OCI-LY7 (cell line): ENCODE data around the gene MGST3. TPM values are rescaled to one million over a fixed set of nuclear protein-coding genes. Genes with fewer than 3 reads are reported as not detected.

Source experiments
- BruUV-seq: library from RNA; stranded (reverse); fragments of 400-500 nt; replicated peaks from 2 replicates; lab custom pipeline; 2021; lab: Mats Ljungman, UMichigan
- CTCF ChIA-PET: fragments of 300-600 bp; sonication (Branson Sonifier 250); formaldehyde crosslinking; loops from one replicate; lab custom pipeline; 2022; ENCODE audit warnings: antibody characterized with exemption; ENCODE audit not compliant: unreplicated experiment; lab: Charles Lee
- POLR2A ChIA-PET: fragments of 300-600 bp; sonication (Branson Sonifier 250); formaldehyde crosslinking; loops from one replicate; lab custom pipeline; 2022; ENCODE audit warnings: antibody characterized with exemption; lab: Charles Lee
- DNase-seq: peaks from one replicate; pipeline ENCODE4 v3.0.0-alpha.2; 2015; ENCODE audit warnings: low spot score
- H2AFZ ChIP-seq: fragments of 200-600 bp; sonication (generic), shearing (Covaris generic); 2 replicates; pipeline ENCODE4 v1.6.1; 2014; ENCODE audit warnings: mild to moderate bottlenecking, antibody characterized with exemption, low read length, moderate library complexity
- H3K27ac ChIP-seq: fragments of 200-600 bp; sonication (generic); 2 replicates; pipeline ENCODE4 v1.5.1; 2014; ENCODE audit warnings: mixed run types, low read depth, mild to moderate bottlenecking, moderate library complexity, low read length, inconsistent platforms; ENCODE audit not compliant: poor library complexity, severe bottlenecking
- H3K36me3 ChIP-seq: fragments of 200-600 bp; sonication (generic); 2 replicates; pipeline ENCODE4 v1.6.1; 2014; ENCODE audit warnings: mild to moderate bottlenecking, antibody characterized with exemption, low read length, moderate library complexity, mixed read lengths; ENCODE audit not compliant: insufficient read depth
- H3K4me1 ChIP-seq: fragments of 200-600 bp; sonication (generic); 2 replicates; pipeline ENCODE4 v1.5.1; 2014; ENCODE audit warnings: mild to moderate bottlenecking, low read length; ENCODE audit not compliant: insufficient read depth, poor library complexity, severe bottlenecking
- H3K4me2 ChIP-seq: fragments of 200-600 bp; sonication (generic); 2 replicates; pipeline ENCODE4 v1.6.1; 2014; ENCODE audit warnings: mild to moderate bottlenecking, low read length
- H3K4me3 ChIP-seq: fragments of 200-600 bp; sonication (generic); 2 replicates; pipeline ENCODE4 v1.5.1; 2014; ENCODE audit warnings: mild to moderate bottlenecking, low read depth, low read length; ENCODE audit not compliant: poor library complexity, severe bottlenecking
- H3K79me2 ChIP-seq: fragments of 200-600 bp; sonication (generic); 2 replicates; pipeline ENCODE4 v1.6.1; 2016; ENCODE audit warnings: low read depth, mild to moderate bottlenecking, low read length, moderate library complexity, mixed read lengths; ENCODE audit not compliant: insufficient read depth
- H3K9me2 ChIP-seq: fragments of 200-600 bp; sonication (generic); 2 replicates; pipeline ENCODE4 v1.6.1; 2016; ENCODE audit warnings: mild to moderate bottlenecking, low read length, mixed read lengths; ENCODE audit not compliant: insufficient read depth
- H3K9me3 ChIP-seq: fragments of 200-600 bp; sonication (generic); 2 replicates; pipeline ENCODE4 v1.6.1; 2014; ENCODE audit warnings: mild to moderate bottlenecking, mixed run types, low read length, mixed read lengths
- H4K20me1 ChIP-seq: fragments of 200-600 bp; sonication (generic); 2 replicates; pipeline ENCODE4 v1.6.1; 2014; ENCODE audit warnings: mild to moderate bottlenecking, antibody characterized with exemption, low read length, moderate library complexity, mixed read lengths; ENCODE audit not compliant: insufficient read depth
- CTCF ChIP-seq: fragments of 200-600 bp; sonication (generic); conservative IDR thresholded peaks from 2 replicates; pipeline ENCODE4 v1.5.1; 2014; ENCODE audit warnings: mild to moderate bottlenecking, antibody characterized with exemption, low read length, moderate library complexity, mixed read lengths
- EZH2phosphoT487 ChIP-seq: fragments of 200-600 bp; sonication (generic); IDR thresholded peaks from 2 replicates; pipeline ENCODE4 v1.6.1; 2018; ENCODE audit warnings: low read depth, borderline replicate concordance, mild to moderate bottlenecking, mixed run types, antibody characterized with exemption, low read length, moderate library complexity, mixed read lengths
- intact Hi-C: fragments of 100-400 bp; cut with micrococcal nuclease; formaldehyde crosslinking; loops from one replicate; pipeline ENCODE4 v1.10.0; 2022; ENCODE audit not compliant: unreplicated experiment
- total RNA-seq, 2 experiments: library from RNA; depleted of rRNA in 1 of 2; stranded (reverse); fragments of >200 nt in 1 of 2; shearing (Covaris generic) in 1 of 2; gene quantifications; 2 replicates each; pipeline ENCODE4 v1.2.3, GENCODE V29; 2014 to 2022

Gene MGST3
- total RNA-seq, 2 experiments from 2014 or later, result 115 to 127 TPM

- H3K9me2 ChIP-seq, result no peaks in the 10 kb centered on the region
- no TSS peak for BruUV-seq
- H3K4me3 ChIP-seq, result no peak overlapping the region
- no peaks in the 10 kb centered on the region for H3K79me2 ChIP-seq
- H3K4me2 ChIP-seq, result no peak overlapping the region
- intact Hi-C loops, result no loop called here
- H3K4me1 ChIP-seq, result no peaks in the 10 kb centered on the region
- H3K9me3 ChIP-seq, result peaks cover 4% of the 10 kb centered on the region; the same call in 1 of the 2 replicates
- no peak overlapping the region for H3K27ac ChIP-seq
- H3K36me3 ChIP-seq, result no peaks in the 10 kb centered on the region
- TF ChIP-seq CTCF (no peak), EZH2phosphoT487 (no peak)
- no peaks in the 10 kb centered on the region for H4K20me1 ChIP-seq
- ChIA-PET POLR2A (interaction anchor here (0.7 kb wide), 1 partner anchor 227 kb away, joined by 3 read pairs; no protein-coding TSS in a partner anchor), CTCF (no interaction called here)
- H2AFZ ChIP-seq, result no peak overlapping the region
- DNase-seq, result no peak
These were observed 11.3 kb upstream of the MGST3 start for GRCh38 chr1:165619647-165620151.

DNA sequence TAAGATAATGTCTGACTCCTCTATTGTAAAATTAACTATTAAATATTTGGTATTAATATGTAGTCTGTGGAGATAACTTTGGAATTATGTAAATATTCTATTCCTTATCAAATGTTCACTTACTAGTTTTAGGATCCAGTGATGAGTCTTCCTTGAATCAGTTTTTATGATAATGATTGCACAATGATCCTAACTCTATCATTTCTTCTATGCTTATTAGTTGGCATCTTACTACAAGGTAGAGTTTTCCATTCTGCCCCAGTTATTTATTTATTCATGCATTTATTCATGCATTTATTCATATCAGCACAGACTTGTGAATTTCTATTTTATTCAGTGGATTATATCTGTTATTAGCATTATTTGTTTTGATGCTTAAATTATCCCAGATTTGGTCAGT, 7.4 kb upstream of the MGST3 start:
- ChIA-PET POLR2A (no interaction called here), CTCF (no interaction called here)
- no TSS peak for BruUV-seq
- Histone ChIP-seq H3K36me3 (no peaks in the 10 kb centered on the region), H3K4me3 (no peak overlapping the region), H3K27ac (no peak overlapping the region), H3K4me1 (no peaks in the 10 kb centered on the region), H2AFZ (no peak overlapping the region), H3K79me2 (no peaks in the 10 kb centered on the region), H4K20me1 (no peaks in the 10 kb centered on the region), H3K9me2 (no peaks in the 10 kb centered on the region), H3K9me3 (no peaks in the 10 kb centered on the region), H3K4me2 (no peak overlapping the region)
- TF ChIP-seq EZH2phosphoT487 (no peak), CTCF (no peak)
- no peak for DNase-seq
- intact Hi-C loops, result no loop called here

- peaks cover 6% of the 10 kb centered on the region for H3K4me1 ChIP-seq
- BruUV-seq, result no TSS peak
- H3K79me2 ChIP-seq, result no peaks in the 10 kb centered on the region
- no peaks in the 10 kb centered on the region for H3K36me3 ChIP-seq
- no peak for DNase-seq
- H3K9me3 ChIP-seq, result no peaks in the 10 kb centered on the region
- no peak overlapping the region for H3K27ac ChIP-seq
- TF ChIP-seq CTCF (no peak), EZH2phosphoT487 (no peak)
- H2AFZ ChIP-seq, result no peak overlapping the region
- H3K4me3 ChIP-seq, result no peak overlapping the region
- ChIA-PET CTCF (no interaction called here), POLR2A (no interaction called here)
- no peaks in the 10 kb centered on the region for H4K20me1 ChIP-seq
- intact Hi-C loops, result no loop called here
- no peak overlapping the region for H3K4me2 ChIP-seq
- H3K9me2 ChIP-seq, result no peaks in the 10 kb centered on the region
These were observed 6.6 kb upstream of the MGST3 start for GRCh38 chr1:165624441-165624840.
